WTC11 (cell line): Measurements from ENCODE around the gene LRRC47.

Experiments used
- CREB1 ChIP-seq: sonication (generic); formaldehyde crosslinking; IDR thresholded peaks from 2 replicates; pipeline ENCODE4 v1.8.0; 2023; ENCODE audit warnings: mild to moderate bottlenecking, missing genetic modification reagents
- CREM ChIP-seq: sonication (generic); formaldehyde crosslinking; IDR thresholded peaks from 2 replicates; pipeline ENCODE4 v1.8.1; 2022; ENCODE audit warnings: mild to moderate bottlenecking, missing genetic modification reagents, moderate library complexity
- CTCF ChIP-seq: fragments of 200-600 bp; IDR thresholded peaks from 2 replicates; pipeline ENCODE4 v1.8.0; 2022; ENCODE audit warnings: antibody characterized with exemption
- FOXJ3 ChIP-seq: sonication (generic); formaldehyde crosslinking; IDR thresholded peaks from 2 replicates; pipeline ENCODE4 v1.9.0; 2021; ENCODE audit warnings: missing genetic modification reagents, mild to moderate bottlenecking, borderline replicate concordance
- NR1H2 ChIP-seq: sonication (generic); formaldehyde crosslinking; IDR thresholded peaks from 2 replicates; pipeline ENCODE4 v1.9.0; 2021; ENCODE audit warnings: mild to moderate bottlenecking, moderate library complexity, missing genetic modification reagents
- NR2C2 ChIP-seq: sonication (generic); formaldehyde crosslinking; IDR thresholded peaks from 2 replicates; pipeline ENCODE4 v1.8.0; 2022; ENCODE audit warnings: mild to moderate bottlenecking, missing genetic modification reagents
- TEAD4 ChIP-seq: sonication (generic); formaldehyde crosslinking; IDR thresholded peaks from 2 replicates; pipeline ENCODE4 v1.8.0; 2022; ENCODE audit warnings: mild to moderate bottlenecking, missing genetic modification reagents
- ZBTB21 ChIP-seq: sonication (generic); formaldehyde crosslinking; IDR thresholded peaks from 2 replicates; pipeline ENCODE4 v1.8.1; 2023; ENCODE audit warnings: mild to moderate bottlenecking, missing genetic modification reagents, borderline replicate concordance
- ZMAT4 ChIP-seq: fragments of 250-450 bp; sonication (Bioruptor Pico); IDR thresholded peaks from 2 replicates; pipeline ENCODE4 v1.9.0; 2021; ENCODE audit warnings: mild to moderate bottlenecking
- ZNF138 ChIP-seq: sonication (generic); formaldehyde crosslinking; conservative IDR thresholded peaks from 2 replicates; pipeline ENCODE4 v1.8.1; 2022; ENCODE audit warnings: mild to moderate bottlenecking, moderate library complexity, missing genetic modification reagents
- ZNF232 ChIP-seq: sonication (generic); formaldehyde crosslinking; IDR thresholded peaks from 2 replicates; pipeline ENCODE4 v1.8.0; 2022; ENCODE audit warnings: mild to moderate bottlenecking, missing genetic modification reagents
- TF ChIP-seq, protein P1 (sequence below): sonication (generic); formaldehyde crosslinking; conservative IDR thresholded peaks from 2 replicates; pipeline ENCODE4 v1.8.1; 2022; ENCODE audit warnings: mild to moderate bottlenecking, missing genetic modification reagents
- TF ChIP-seq, protein P2 (sequence below): sonication (generic); formaldehyde crosslinking; IDR thresholded peaks from 2 replicates; pipeline ENCODE4 v1.8.1; 2023; ENCODE audit warnings: mild to moderate bottlenecking, moderate library complexity, missing genetic modification reagents
- TF ChIP-seq, protein P3 (sequence below): sonication (generic); formaldehyde crosslinking; IDR thresholded peaks from 2 replicates; pipeline ENCODE4 v1.8.1; 2022; ENCODE audit warnings: mild to moderate bottlenecking, missing genetic modification reagents, moderate library complexity, borderline replicate concordance

- no peak for TF ChIP-seq CREM (CRISPR knock-in tag)
- TF ChIP-seq TEAD4 (CRISPR knock-in tag): no peak
- no peak for TF ChIP-seq CREB1 (CRISPR knock-in tag)
- no peak for TF ChIP-seq CTCF
- no peak for TF ChIP-seq ZNF138
- no peak for TF ChIP-seq ZBTB21 (CRISPR knock-in tag)
- no peak for TF ChIP-seq NR1H2 (CRISPR knock-in tag)
- no peak for TF ChIP-seq NR2C2
- no peak for TF ChIP-seq FOXJ3 (CRISPR knock-in tag)
- TF ChIP-seq, protein P1, sequence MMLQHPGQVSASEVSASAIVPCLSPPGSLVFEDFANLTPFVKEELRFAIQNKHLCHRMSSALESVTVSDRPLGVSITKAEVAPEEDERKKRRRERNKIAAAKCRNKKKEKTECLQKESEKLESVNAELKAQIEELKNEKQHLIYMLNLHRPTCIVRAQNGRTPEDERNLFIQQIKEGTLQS (CRISPR knock-in tag): no peak
- no peak for TF ChIP-seq ZNF232 (CRISPR knock-in tag)
- no peak for TF ChIP-seq ZMAT4 (CRISPR knock-in tag)
- TF ChIP-seq, protein P2, sequence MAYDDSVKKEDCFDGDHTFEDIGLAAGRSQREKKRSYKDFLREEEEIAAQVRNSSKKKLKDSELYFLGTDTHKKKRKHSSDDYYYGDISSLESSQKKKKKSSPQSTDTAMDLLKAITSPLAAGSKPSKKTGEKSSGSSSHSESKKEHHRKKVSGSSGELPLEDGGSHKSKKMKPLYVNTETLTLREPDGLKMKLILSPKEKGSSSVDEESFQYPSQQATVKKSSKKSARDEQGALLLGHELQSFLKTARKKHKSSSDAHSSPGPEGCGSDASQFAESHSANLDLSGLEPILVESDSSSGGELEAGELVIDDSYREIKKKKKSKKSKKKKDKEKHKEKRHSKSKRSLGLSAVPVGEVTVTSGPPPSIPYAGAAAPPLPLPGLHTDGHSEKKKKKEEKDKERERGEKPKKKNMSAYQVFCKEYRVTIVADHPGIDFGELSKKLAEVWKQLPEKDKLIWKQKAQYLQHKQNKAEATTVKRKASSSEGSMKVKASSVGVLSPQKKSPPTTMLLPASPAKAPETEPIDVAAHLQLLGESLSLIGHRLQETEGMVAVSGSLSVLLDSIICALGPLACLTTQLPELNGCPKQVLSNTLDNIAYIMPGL (CRISPR knock-in tag): no peak
- TF ChIP-seq, protein P3, sequence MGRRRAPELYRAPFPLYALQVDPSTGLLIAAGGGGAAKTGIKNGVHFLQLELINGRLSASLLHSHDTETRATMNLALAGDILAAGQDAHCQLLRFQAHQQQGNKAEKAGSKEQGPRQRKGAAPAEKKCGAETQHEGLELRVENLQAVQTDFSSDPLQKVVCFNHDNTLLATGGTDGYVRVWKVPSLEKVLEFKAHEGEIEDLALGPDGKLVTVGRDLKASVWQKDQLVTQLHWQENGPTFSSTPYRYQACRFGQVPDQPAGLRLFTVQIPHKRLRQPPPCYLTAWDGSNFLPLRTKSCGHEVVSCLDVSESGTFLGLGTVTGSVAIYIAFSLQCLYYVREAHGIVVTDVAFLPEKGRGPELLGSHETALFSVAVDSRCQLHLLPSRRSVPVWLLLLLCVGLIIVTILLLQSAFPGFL (CRISPR knock-in tag): no peak
These were observed 53.6 kb downstream of the LRRC47 start for GRCh38 chr1:3742439-3743298.
